HG03175 (cell line): ENCODE results near the gene ASB5.
A peak's percentile ranks its signal among the peaks of the same experiment; 100 is the strongest.
"Not testable (repeated sequence)": the region's sequence is repeated elsewhere in the genome, so short reads cannot be mapped to it uniquely, and the experiment has no call there.

Experiments used
- ATAC-seq: cut with Tn5 transposase; IDR thresholded peaks from one replicate; pipeline ENCODE4 v1.9.1; 2021; ENCODE audit warnings: mild to moderate bottlenecking, moderate library complexity; ENCODE audit not compliant: unreplicated experiment

Gene ASB5

GRCh38 chr4:176279560-176279959 is 10.5 kb upstream of the ASB5 start:
- ATAC-seq: not testable (repeated sequence)

- peak; percentile 94 for ATAC-seq
Observed at GRCh38 chr4:176277162-176277904, 8.3 kb upstream of the ASB5 start.

- no peak for ATAC-seq
Observed at GRCh38 chr4:176276710-176277109, 7.7 kb upstream of the ASB5 start.

DNA sequence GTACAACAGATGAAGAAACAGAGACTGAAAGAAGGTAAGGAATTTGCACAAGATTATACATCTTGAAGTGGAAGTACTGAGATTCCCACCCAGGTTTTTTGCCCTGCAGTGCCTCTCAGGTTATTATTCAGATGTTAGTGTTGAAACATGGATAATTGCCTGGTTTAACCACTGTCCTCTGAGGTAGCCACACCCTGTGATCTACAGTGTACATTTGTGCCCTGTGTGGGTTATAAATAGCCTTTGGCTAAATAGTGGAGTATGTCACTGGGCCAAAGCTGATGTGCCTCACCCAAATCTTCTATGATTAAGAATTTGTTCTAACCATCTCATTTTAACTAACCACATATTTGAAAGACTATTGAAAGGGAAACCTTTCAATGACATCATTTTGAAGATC is 5.4 kb upstream of the ASB5 start:
- ATAC-seq: no peak

DNA sequence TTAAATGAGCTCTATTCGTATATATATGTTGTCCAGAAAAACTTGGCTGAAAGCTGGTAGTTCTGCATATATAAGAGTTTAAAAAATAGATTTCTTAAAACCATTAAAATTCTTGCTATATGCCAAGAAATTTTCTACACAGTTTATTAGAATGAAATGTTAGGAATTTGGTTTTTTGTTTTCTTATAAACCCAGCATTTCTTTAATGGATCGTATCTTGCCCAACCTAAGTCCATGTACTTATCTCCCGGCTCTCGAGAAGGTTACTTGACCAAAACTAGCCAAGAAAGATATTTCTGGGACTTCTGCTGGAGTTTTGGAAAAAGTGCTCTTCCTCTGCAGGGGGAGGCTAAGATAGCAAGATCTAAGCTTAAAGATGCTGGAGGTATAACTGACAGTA is 4.7 kb upstream of the ASB5 start:
- no peak for ATAC-seq

DNA sequence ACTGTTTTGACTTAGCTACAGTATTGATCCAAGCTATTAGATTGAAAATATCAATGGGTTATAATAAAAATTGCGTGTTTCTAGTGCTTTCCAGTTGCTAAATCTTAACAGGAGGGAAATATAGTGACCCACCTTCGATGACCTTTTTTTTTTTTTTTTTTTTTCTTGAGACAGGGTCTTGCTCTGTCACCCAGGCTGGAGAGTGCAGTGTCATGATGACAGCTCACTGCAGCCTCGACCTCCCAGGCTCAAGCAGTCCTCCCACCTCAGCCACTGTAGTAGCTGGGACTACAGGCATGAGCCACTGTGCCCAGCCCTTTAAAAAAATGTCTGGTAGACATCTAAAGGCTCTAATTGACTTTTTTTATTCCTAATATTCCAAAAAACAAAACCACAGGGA is 3.8 kb upstream of the ASB5 start:
- ATAC-seq: no peak

DNA sequence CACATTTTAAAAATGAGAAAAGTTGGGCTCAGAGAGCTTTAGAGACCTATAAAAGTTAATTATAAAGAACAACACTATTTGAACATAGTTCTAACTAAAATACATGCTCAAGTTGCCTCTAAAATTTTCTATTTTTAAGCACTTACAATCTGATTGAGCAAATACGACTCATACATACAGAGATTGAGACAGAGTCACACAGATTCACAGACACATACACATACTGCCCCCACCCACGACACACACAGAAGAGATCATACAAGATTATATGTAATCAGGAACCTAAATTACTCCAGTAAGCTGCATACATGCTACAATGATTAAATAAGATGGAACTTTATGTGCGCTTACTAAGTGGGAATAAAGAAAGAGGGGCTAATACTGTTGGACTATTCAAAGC is 2.7 kb upstream of the ASB5 start:
- ATAC-seq: no peak

DNA sequence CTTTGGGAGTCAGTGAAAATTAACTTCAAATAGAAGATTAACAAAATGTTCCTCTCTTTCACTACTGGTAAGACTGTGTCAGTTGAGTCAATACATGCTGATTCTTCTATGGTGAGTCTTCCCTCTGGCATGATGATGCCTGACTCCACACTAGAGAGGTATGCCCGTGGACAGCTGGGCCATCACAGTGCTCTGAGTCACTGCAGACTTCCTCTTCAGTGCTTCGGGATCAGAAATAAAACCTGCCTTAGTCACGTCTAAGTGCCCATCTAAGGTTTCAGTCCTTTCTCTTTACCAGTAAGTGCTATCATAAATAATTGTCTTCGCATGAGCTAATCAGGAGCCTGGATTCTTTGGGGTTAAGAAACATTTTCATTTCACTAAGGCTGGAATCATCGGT is 1.6 kb upstream of the ASB5 start:
- ATAC-seq: no peak

DNA sequence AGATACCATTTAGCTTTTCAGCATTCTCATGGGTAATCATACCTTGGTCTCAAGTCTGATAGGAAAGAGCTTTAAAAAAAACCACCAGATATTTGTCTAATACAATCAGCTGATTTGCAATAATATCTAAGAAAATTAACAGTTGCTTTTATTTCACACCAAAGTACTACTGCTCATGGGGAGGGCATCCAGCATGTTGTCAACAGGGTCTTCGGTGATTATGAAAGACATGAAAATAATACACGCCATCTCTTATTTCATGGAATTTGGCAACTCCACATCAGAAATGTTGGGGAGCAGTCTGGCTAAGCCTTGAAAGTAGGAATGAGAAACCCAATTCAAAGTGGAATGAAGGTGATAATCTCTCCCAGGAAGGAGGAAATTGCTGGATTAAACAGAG is 3.0 kb downstream of the ASB5 start:
- ATAC-seq: no peak

GRCh38 chr4:176262243-176262642 is 6.8 kb downstream of the ASB5 start:
- peak; percentile 80 for ATAC-seq

DNA sequence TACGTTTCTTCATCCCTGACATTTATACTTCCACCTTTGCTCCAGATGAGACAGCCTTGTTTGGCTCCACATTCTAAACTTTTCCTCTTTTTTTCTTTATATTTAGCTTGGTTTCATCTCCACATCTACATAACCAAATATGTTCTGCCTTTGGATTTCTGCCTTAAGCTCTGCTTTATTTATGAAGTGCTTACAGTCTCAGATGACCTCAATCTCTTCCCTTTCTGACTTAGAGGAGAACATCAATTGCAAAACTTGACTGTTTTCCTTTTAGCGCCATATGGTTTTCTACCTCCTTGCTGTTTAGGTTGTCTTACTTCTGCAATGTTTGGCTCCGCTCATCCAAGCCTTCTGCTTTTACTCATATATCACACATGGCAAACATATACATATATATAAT is 7.5 kb downstream of the ASB5 start:
- ATAC-seq: no peak

DNA sequence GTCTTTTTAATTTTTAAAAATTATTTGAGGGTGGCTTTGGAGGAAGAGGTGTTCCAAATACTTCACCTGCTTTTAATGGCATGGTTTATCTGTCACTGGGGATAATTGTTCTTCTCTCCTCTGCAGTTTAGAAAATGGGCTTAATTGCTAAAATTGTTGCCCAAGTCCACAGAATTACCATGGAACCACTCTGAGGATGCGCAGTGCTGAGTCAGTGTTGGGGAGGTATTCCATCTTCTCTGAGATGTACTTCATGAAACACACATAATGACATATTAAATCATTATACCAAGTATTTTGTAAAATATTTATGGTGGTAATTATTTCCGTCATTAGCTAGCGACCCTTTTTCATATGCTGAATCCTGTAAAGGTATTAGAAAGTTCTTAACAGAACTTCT is 8.0 kb downstream of the ASB5 start:
- no peak for ATAC-seq

GRCh38 chr4:176259330-176260090 is 9.5 kb downstream of the ASB5 start:
- no peak for ATAC-seq

DNA sequence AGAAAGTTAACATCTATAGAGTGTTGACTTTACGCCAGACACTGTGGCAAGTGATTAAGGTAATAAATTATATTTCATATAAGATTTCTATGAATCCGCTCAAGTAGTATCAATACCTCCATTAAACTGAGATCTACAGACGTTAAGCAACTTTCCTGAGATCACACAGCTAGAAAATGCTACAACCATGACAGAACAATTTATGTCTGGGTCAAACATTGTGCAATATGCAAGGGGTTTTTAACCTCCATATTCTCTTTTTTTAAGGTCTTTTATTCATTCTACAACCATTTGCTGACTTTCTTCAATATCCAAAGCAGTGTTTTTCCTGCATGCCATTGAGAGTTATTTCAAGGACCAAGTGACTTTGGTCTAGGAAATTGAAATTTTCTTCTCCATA is 10.9 kb downstream of the ASB5 start:
- no peak for ATAC-seq

GRCh38 chr4:176256921-176257320 is 12.1 kb downstream of the ASB5 start:
- ATAC-seq: no peak

DNA sequence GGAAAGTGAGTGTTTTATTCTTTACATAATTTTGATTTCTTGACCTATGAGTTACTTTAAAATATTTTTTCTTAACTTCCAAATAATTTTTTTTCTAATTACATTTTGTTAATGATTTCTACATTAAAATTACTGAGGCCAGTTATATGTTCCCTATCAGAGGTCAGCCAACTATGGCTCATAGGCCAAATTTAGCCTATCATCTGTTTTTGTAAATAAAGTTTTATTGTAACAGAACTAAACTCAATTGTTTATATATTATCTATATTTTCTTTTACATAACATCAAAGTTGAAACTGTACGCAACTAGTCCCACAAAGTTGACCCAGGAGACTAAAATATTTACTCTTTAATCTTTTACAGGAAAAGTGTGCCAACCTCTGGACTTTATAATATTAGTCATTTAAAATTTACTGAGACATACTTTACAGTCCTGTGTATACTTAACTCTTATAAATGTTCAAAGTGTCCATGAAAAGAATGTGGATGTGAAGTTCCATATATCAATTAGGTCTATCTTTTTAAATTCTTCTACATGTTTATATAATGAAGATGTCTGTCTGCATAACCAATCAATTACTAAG is 26.2 kb downstream of the ASB5 start:
- no peak for ATAC-seq

- no peak for ATAC-seq
Observed at GRCh38 chr4:176241703-176242102, 27.3 kb downstream of the ASB5 start.

DNA sequence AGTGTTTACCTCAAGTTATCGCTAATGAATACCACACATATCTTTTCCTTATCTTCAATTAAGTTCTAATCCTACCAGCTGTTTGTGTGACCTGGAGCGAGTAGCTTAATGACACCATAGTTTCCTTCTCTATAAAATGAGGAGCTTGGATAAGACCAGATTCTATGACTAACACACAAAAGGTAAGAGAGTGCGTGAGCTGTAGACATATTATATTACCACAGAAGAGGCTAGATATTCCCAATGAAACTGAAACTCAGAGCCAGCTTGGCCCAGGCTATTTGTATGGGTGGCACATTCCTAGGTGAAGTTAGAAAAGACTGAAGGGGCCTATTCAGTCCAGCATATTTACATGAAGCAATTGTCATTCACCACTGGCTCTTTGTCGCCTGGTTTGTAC is 30.2 kb downstream of the ASB5 start:
- no peak for ATAC-seq

DNA sequence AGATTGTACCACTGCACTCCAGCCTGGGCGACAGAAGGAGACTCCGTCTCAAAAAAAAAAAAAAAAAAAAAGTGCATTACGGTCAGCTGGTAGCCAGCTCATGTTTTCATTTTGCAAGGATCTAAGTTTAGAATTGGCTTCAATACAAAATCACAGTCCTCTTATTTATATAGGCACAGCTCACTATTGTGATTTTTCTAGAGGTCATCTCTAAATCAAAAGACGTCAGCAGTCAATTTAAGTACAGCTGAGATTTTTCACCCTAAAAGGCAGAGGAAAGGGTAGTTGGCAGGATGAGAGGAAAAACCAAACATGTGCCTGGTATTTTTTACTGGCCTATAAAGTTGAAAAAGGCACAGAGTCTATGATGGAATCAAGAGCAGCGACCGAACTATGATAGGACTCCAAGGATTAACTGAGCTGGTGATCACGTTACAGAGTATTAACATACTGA is 30.8 kb downstream of the ASB5 start:
- ATAC-seq: no peak

GRCh38 chr4:176236946-176237345 is 32.1 kb downstream of the ASB5 start:
- ATAC-seq: no peak

DNA sequence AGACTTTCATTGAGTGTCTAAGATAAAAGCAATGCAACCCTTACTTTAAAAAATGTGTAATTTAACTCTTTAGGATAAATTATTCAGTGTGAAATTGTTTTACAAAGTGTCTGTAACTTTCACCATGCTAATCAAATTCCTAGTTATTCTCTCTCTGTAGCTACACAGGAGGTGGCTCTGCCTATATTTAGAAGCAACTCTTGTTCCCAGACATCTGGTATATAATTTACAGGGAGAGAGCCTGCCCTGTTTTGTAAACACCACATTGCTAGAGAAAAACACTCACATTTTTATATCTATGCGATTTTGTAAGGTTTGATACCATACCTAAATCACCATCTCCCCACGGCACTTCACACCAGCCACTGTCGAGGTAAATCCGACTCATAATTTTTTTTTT is 38.2 kb downstream of the ASB5 start:
- no peak for ATAC-seq

DNA sequence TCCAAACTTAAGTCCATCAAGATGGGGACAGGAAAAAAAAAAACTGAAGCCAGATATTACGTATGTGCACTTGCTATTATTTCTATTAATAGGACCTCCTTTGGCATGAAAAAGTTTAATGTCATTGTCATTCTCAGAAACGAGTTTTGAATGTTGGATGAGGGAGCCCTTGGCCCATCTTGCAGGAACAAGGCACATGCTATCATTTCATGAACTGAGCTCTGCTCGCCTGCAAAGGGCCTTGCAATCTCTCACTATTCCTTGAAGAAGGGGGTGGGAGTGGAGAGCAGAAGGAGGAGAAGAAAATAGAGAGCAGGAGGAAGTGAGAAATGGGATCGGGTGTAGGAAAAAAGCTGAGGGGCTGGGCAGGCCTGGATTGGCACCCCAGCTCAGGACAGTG is 39.4 kb downstream of the ASB5 start:
- ATAC-seq: no peak
